Karpas-422 (cell line): ENCODE measurements around the gene FAM13B. TPM values are rescaled to one million over a fixed set of nuclear protein-coding genes. Genes with fewer than 3 reads are reported as not detected.

Experiments used
- DNase-seq: peaks from one replicate; pipeline ENCODE4 v3.0.0-alpha.2; 2015
- H2AFZ ChIP-seq: fragments of 200-600 bp; sonication (generic); 2 replicates; pipeline ENCODE4 v1.6.1; 2014; ENCODE audit warnings: antibody characterized with exemption, low read length, mixed read lengths
- H3K27ac ChIP-seq: fragments of 200-600 bp; sonication (generic); 2 replicates; pipeline ENCODE4 v1.5.1; 2014; ENCODE audit warnings: mild to moderate bottlenecking, low read length, moderate library complexity
- H3K27me3 ChIP-seq: fragments of 200-600 bp; sonication (generic); 2 replicates; pipeline ENCODE4 v1.6.1; 2014; ENCODE audit warnings: low read length, mixed read lengths
- H3K36me3 ChIP-seq: fragments of 200-600 bp; sonication (generic); 2 replicates; pipeline ENCODE4 v1.6.1; 2014; ENCODE audit warnings: low read length, mixed read lengths; ENCODE audit not compliant: insufficient read depth
- H3K4me1 ChIP-seq: fragments of 200-600 bp; sonication (generic); 2 replicates; pipeline ENCODE4 v1.6.1; 2014; ENCODE audit warnings: mild to moderate bottlenecking, low read length, mixed read lengths
- H3K4me2 ChIP-seq: fragments of 200-600 bp; sonication (generic); 2 replicates; pipeline ENCODE4 v1.6.1; 2014; ENCODE audit warnings: low read length, low read depth, mild to moderate bottlenecking; ENCODE audit not compliant: poor library complexity, severe bottlenecking
- H3K4me3 ChIP-seq: fragments of 200-600 bp; sonication (generic); 2 replicates; pipeline ENCODE4 v1.5.1; 2014; ENCODE audit warnings: mild to moderate bottlenecking, antibody characterized with exemption, low read length, mixed read lengths
- H3K79me2 ChIP-seq: fragments of 200-600 bp; sonication (generic); 2 replicates; pipeline ENCODE4 v1.6.1; 2014; ENCODE audit warnings: mild to moderate bottlenecking, low read length, mixed read lengths
- H3K9ac ChIP-seq: fragments of 200-600 bp; sonication (generic); 2 replicates; pipeline ENCODE4 v1.6.0; 2014; ENCODE audit warnings: low read length
- H3K9me2 ChIP-seq: fragments of 200-600 bp; sonication (generic), shearing (Covaris generic); replicated peaks from 2 replicates; pipeline ENCODE4 v1.6.0; 2014; ENCODE audit warnings: mild to moderate bottlenecking, low read length, moderate library complexity; ENCODE audit not compliant: insufficient read depth
- H3K9me3 ChIP-seq: fragments of 300-700, 200-600 bp; sonication (generic); 2 replicates; pipeline ENCODE4 v1.6.1; 2014; ENCODE audit warnings: low read length, mixed read lengths
- H4K20me1 ChIP-seq: fragments of 200-600 bp; sonication (generic); 2 replicates; pipeline ENCODE4 v1.6.1; 2014; ENCODE audit warnings: mild to moderate bottlenecking, antibody characterized with exemption, low read length, low read depth; ENCODE audit not compliant: insufficient read depth
- total RNA-seq: library from RNA; depleted of rRNA; stranded (reverse); fragments of >200 nt; shearing (Covaris generic); gene quantifications from 2 replicates; pipeline ENCODE4 v1.2.3, GENCODE V29; 2014; ENCODE audit warnings: low replicate concordance

The FAM13B gene
- total RNA-seq, 1 experiment from 2014 or later, result 23.2 TPM

DNA sequence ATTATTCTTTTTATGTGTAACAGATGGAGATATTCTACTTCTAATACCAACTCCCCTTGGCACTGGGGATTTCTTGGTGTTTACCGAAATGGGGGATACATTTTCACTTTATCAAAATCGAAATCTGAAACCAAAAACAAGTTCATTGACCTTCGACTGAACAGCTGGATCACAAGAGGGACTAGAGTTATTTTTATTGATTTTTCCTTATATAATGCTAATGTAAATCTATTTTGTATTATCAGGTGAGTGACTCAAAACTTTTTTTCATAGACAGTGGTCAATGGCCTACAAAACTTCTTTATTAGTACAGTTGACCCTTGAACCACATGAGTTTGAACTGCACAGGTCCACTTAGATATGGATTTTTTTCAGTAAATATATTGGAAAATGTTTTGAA, 133.4 kb downstream of the FAM13B start:
- Histone ChIP-seq H4K20me1 (no peaks in the 10 kb centered on the region), H2AFZ (no peak overlapping the region), H3K79me2 (no peaks in the 10 kb centered on the region), H3K4me1 (peaks cover 4% of the 10 kb centered on the region), H3K36me3 (no peaks in the 10 kb centered on the region), H3K4me3 (no peak overlapping the region), H3K27me3 (no peaks in the 10 kb centered on the region), H3K9me3 (no peaks in the 10 kb centered on the region), H3K4me2 (no peak overlapping the region), H3K27ac (no peak overlapping the region), H3K9me2 (no peaks in the 10 kb centered on the region), H3K9ac (no peak overlapping the region)
- DNase-seq, result no peak

DNA sequence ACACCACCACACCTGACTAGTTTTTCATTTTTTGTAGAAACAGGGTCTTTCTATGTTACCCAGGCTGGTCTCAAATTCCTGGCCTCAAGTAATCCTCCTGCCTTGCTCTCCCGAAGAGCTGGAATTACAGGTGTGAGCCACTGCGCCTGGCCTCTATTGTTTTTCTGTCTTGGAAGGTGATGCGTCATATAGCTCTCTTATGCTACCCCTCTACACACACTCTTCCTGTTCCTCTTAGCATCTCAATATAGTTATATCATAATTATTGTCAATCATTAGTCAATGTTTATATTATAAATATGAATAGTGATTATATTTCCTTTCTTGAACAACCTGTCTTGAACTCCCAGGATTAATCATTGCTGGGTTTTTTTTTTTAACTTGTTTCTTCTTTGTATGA, 136.3 kb downstream of the FAM13B start:
- H3K4me1 ChIP-seq, result peaks cover 4% of the 10 kb centered on the region
- H3K9me2 ChIP-seq, result no peaks in the 10 kb centered on the region
- no peak overlapping the region for H3K4me2 ChIP-seq
- no peaks in the 10 kb centered on the region for H3K27me3 ChIP-seq
- no peak overlapping the region for H3K9ac ChIP-seq
- no peaks in the 10 kb centered on the region for H3K36me3 ChIP-seq
- H3K27ac ChIP-seq, result no peak overlapping the region
- H3K79me2 ChIP-seq, result no peaks in the 10 kb centered on the region
- no peak for DNase-seq
- no peaks in the 10 kb centered on the region for H4K20me1 ChIP-seq
- H2AFZ ChIP-seq, result no peak overlapping the region
- H3K9me3 ChIP-seq, result no peaks in the 10 kb centered on the region
- H3K4me3 ChIP-seq, result no peak overlapping the region

DNA sequence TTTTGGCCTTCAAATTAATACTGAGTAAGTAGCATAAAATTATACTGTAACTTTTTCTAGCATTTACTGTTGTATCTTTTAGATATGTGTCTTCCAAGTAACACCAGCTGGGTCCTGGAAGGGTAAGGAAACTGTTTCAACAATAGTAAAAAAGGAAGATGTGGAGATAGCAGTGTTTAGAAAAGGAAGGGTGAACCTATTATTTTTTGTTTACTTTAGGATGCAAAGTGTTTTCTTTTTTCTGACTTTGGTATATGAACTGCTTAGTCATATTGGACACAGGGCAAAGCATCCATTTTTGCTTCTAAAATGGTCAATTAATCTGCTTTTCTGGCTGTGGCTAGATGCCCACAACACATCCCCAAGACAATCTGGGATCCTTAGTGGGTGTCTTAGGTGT, 138.3 kb downstream of the FAM13B start:
- Histone ChIP-seq H3K4me2 (no peak overlapping the region), H3K9ac (no peak overlapping the region), H3K79me2 (no peaks in the 10 kb centered on the region), H3K4me1 (peaks cover 7% of the 10 kb centered on the region), H3K9me2 (no peaks in the 10 kb centered on the region), H3K27me3 (no peaks in the 10 kb centered on the region), H2AFZ (no peak overlapping the region), H3K4me3 (no peak overlapping the region), H3K9me3 (no peaks in the 10 kb centered on the region), H4K20me1 (no peaks in the 10 kb centered on the region), H3K36me3 (no peaks in the 10 kb centered on the region), H3K27ac (no peak overlapping the region)
- DNase-seq, result no peak

DNA sequence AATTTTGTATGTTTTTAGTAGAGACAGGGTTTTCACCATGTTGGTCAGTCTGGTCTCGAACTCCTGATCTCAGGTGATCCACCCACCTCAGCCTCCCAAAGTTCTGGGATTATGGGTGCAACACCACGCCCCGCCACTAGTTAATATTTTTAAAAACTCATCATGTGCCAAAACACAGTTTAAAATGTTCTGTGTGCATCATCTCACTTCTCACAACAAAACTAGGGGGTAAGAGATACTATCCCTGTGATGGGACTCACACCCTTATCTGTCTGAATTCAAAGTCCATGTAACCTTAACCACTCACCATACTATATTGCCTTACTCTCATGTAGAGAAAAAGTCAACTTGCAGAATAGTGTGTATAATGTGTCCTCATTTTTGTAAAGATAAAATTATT, 141.0 kb downstream of the FAM13B start:
- Histone ChIP-seq H4K20me1 (no peaks in the 10 kb centered on the region), H3K27ac (no peak overlapping the region), H3K4me2 (no peak overlapping the region), H3K4me3 (no peak overlapping the region), H3K9ac (no peak overlapping the region), H3K27me3 (no peaks in the 10 kb centered on the region), H3K79me2 (no peaks in the 10 kb centered on the region), H3K4me1 (peaks cover 22% of the 10 kb centered on the region), H3K9me2 (no peaks in the 10 kb centered on the region), H3K36me3 (no peaks in the 10 kb centered on the region), H3K9me3 (no peaks in the 10 kb centered on the region), H2AFZ (no peak overlapping the region)
- no peak for DNase-seq

DNA sequence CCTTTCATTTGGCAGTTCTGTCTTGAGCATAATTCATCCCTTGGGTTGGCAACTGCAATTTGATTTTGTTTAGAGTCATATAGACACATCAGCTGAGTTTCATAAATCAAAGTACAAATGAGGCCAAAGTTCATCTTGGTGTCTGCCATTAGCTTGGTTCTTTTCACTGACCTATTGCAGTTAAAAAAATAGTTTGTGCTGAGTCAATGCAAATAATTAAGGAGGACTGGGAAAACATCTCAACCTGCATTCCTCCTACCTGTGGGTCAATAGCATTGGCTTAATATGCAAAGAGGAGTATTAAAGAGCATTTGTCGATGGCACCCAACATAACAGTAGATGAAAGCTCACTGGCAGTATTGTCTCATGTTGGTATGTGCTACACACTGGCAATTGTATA, 142.0 kb downstream of the FAM13B start:
- no peak for DNase-seq
- Histone ChIP-seq H3K9me3 (no peaks in the 10 kb centered on the region), H4K20me1 (no peaks in the 10 kb centered on the region), H3K4me1 (peaks cover 22% of the 10 kb centered on the region), H2AFZ (no peak overlapping the region), H3K27me3 (no peaks in the 10 kb centered on the region), H3K4me3 (no peak overlapping the region), H3K79me2 (no peaks in the 10 kb centered on the region), H3K4me2 (no peak overlapping the region), H3K36me3 (no peaks in the 10 kb centered on the region), H3K9ac (no peak overlapping the region), H3K27ac (no peak overlapping the region), H3K9me2 (no peaks in the 10 kb centered on the region)

DNA sequence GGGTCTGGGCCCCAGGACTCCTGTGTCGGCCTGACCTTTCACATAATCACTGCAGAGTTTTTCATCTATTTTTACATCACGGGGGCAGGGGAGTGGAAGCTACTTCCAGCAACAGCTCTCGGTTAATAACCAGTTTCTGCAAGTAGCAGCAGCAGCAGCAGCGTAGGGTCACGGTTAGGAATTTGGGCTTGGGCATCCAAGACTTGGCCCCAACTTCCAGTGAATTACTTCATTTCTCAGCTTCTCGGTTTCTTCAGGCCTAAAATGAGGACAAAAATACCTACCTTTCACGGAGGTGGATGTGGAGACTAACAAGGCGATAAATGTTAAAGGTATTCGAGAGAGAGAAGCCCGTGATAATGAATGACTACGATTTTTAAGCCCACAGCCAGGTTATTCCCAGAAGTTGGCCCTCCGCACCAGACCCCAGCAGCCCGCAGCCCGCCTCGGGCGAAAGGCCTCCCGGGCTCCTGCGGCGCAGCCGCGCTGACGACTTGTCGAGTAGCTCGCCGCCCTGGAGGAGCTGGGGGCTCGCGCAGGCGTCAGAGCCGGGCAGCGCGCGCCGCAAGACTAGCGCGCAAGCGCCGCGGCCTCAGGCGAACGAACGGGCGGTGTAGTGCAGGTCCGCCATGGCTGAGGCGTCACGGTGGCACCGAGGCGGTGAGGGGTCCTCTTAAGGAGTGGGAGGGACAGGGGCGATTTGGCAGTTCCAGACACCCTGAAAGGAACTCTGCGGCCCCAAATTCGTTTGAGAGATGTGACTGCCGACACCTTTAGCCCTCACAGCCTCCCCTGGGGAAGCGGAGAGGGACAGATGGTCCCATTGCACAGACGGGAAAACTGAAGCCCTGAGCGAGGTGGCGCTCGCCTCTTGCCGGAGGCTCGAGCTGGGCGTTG, 143.8 kb downstream of the FAM13B start, which contains the start of gene PKD2L2:
Gene PKD2L2, plus strand, starts transcription at position 595 of the 897 bp plus-strand sequence. Its CDS starts 35 bp downstream, at position 630.
- no peaks in the 10 kb centered on the region for H3K79me2 ChIP-seq
- no peaks in the 10 kb centered on the region for H3K9me2 ChIP-seq
- H3K27me3 ChIP-seq, result no peaks in the 10 kb centered on the region
- H3K9me3 ChIP-seq, result no peaks in the 10 kb centered on the region
- no peaks in the 10 kb centered on the region for H3K36me3 ChIP-seq
- H3K9ac ChIP-seq, result peak within 1 kb of the TSS; percentile 79
- H4K20me1 ChIP-seq, result no peaks in the 10 kb centered on the region
- H3K4me1 ChIP-seq, result peaks cover 22% of the 10 kb centered on the region
- peak within 1 kb of the TSS; percentile 76 for H3K4me3 ChIP-seq
- peak within 1 kb of the TSS; percentile 84 for H2AFZ ChIP-seq
- DNase-seq, result peak; percentile 95
- no peak within 1 kb of the TSS for H3K27ac ChIP-seq
- H3K4me2 ChIP-seq, result peak within 1 kb of the TSS; percentile 92

DNA sequence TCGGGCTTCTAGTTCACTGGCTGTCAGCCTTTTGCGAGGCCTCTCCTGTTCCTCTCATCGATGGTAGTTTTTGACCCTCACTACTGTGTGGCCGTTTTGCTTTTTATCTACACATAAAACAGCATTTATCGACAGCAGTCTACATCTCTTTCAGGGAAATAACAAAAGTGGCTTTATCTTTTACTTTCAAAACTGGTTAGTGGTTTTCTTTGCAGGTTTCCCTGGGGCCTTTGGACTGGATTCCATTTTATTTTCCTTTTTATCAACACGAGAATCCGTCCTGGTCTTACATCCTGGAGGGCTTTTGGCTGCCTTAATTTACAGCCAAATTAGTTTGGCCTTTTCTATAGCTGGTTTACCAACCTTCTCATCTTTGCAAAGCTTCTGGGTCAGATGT, 144.4 kb downstream of the FAM13B start:
- no peaks in the 10 kb centered on the region for H4K20me1 ChIP-seq
- no peaks in the 10 kb centered on the region for H3K36me3 ChIP-seq
- H2AFZ ChIP-seq, result peak overlapping the region; percentile 84; the same call in 1 of the 2 replicates
- H3K4me1 ChIP-seq, result peaks cover 22% of the 10 kb centered on the region
- no peaks in the 10 kb centered on the region for H3K79me2 ChIP-seq
- peak overlapping the region; percentile 76 for H3K4me3 ChIP-seq
- no peak overlapping the region for H3K27ac ChIP-seq
- H3K9me3 ChIP-seq, result no peaks in the 10 kb centered on the region
- peak overlapping the region; percentile 79 for H3K9ac ChIP-seq
- H3K27me3 ChIP-seq, result no peaks in the 10 kb centered on the region
- H3K9me2 ChIP-seq, result no peaks in the 10 kb centered on the region
- no peak for DNase-seq
- H3K4me2 ChIP-seq, result peak overlapping the region; percentile 92
